CD8-positive, alpha-beta memory T cell (primary cell): ENCODE measurements around the gene AHRR. TPM values are rescaled to one million over a fixed set of nuclear protein-coding genes. Genes with fewer than 3 reads are reported as not detected.

Experiments used
- CTCF ChIA-PET: fragments of 350-600 bp; sonication (Branson Sonifier 250); formaldehyde crosslinking; loops from one replicate; lab custom pipeline; 2021; ENCODE audit warnings: antibody characterized with exemption; lab: Charles Lee
- POLR2A ChIA-PET: fragments of 350-600 bp; sonication (Branson Sonifier 250); formaldehyde crosslinking; loops from one replicate; lab custom pipeline; 2021; ENCODE audit warnings: antibody characterized with exemption; lab: Charles Lee
- DNase-seq, 5 donors: peaks; one replicate each; pipeline versions ENCODE4 v3.0.0 to v3.0.0-alpha.2; 2020 to 2022; ENCODE audit warnings: mixed read lengths in 1 of 5
- H3K27ac ChIP-seq: one replicate; pipeline ENCODE4 v1.7.0; 2013; ENCODE audit warnings: low read depth, mild to moderate bottlenecking, low read length, moderate library complexity
- H3K27me3 ChIP-seq: 2 replicates; pipeline ENCODE4 v1.7.0; 2013; ENCODE audit warnings: low read length, mild to moderate bottlenecking; ENCODE audit not compliant: insufficient read depth, poor library complexity, severe bottlenecking
- H3K36me3 ChIP-seq: 2 replicates; pipeline ENCODE4 v1.7.0; 2013; ENCODE audit warnings: mild to moderate bottlenecking, low read length, moderate library complexity; ENCODE audit not compliant: insufficient read depth
- H3K4me1 ChIP-seq: 2 replicates; pipeline ENCODE4 v1.7.0; 2013; ENCODE audit warnings: mild to moderate bottlenecking, low read length, moderate library complexity; ENCODE audit not compliant: insufficient read depth
- H3K4me3 ChIP-seq: 2 replicates; pipeline ENCODE4 v1.7.0; 2013; ENCODE audit warnings: mild to moderate bottlenecking, low read length
- H3K9me3 ChIP-seq: 2 replicates; pipeline ENCODE4 v1.7.0; 2013; ENCODE audit warnings: mild to moderate bottlenecking, low read length
- H3K27ac Mint-ChIP-seq, 8 donors: one replicate each; pipeline ENCODE4 v1.8.0; 2020 to 2021; ENCODE audit warnings: mixed read lengths in 8 of 8, mild to moderate bottlenecking in 6 of 8, inconsistent platforms in 3 of 8, moderate library complexity in 3 of 8
- H3K27me3 Mint-ChIP-seq, 2 donors: one replicate each; pipeline ENCODE4 v1.8.0; 2020 to 2021; ENCODE audit warnings: mixed read lengths in 2 of 2, mild to moderate bottlenecking in 1 of 2, moderate library complexity in 1 of 2
- H3K36me3 Mint-ChIP-seq, 3 donors: one replicate each; pipeline ENCODE4 v1.8.0; 2020 to 2021; ENCODE audit warnings: mixed read lengths in 3 of 3, inconsistent platforms in 1 of 3, mild to moderate bottlenecking in 1 of 3
- H3K4me1 Mint-ChIP-seq, 3 donors: one replicate each; pipeline ENCODE4 v1.8.0; 2020 to 2021; ENCODE audit warnings: mixed read lengths in 3 of 3, inconsistent platforms in 1 of 3, mild to moderate bottlenecking in 1 of 3
- H3K4me3 Mint-ChIP-seq, 7 donors: one replicate each; pipeline ENCODE4 v1.8.0; 2020 to 2021; ENCODE audit warnings: mixed read lengths in 7 of 7, mild to moderate bottlenecking in 6 of 7, moderate library complexity in 4 of 7, inconsistent platforms in 2 of 7
- H3K9me3 Mint-ChIP-seq, 5 donors: one replicate each; pipeline ENCODE4 v1.8.0; 2020 to 2022; ENCODE audit warnings: mixed read lengths in 5 of 5, mild to moderate bottlenecking in 3 of 5, moderate library complexity in 2 of 5, inconsistent platforms in 1 of 5
- polyA plus RNA-seq: library from polyadenylated mRNA; unstranded; fragments of 300-500 nt; fragmentation: Illumina TruSeq; gene quantifications from one replicate; pipeline ENCODE4 v1.2.3, GENCODE V29; 2021
- total RNA-seq, 2 experiments: library from RNA; stranded (reverse); gene quantifications; one replicate each; pipeline ENCODE4 v1.2.3, GENCODE V29; 2021

AHRR gene
- total and polyA plus RNA-seq, 3 experiments from 2014 or later = 31.7 to 38.2 TPM; not detected in 1

- no peaks in the 10 kb centered on the region for H3K36me3 ChIP-seq
- no peak overlapping the region for H3K27ac ChIP-seq
- Mint-ChIP-seq H3K4me3 (no peak overlapping the region), H3K36me3 (peaks cover 0 to 4% (median 0%) of the 10 kb centered on the region in 3 donors), H3K9me3 (no peaks in the 10 kb centered on the region), H3K27ac (peak overlapping the region in 1 of 8 donors; percentile 52), H3K27me3 (peaks cover 3 to 13% of the 10 kb centered on the region in 2 donors), H3K4me1 (no peaks in the 10 kb centered on the region)
- no peak overlapping the region for H3K4me3 ChIP-seq
- no peak for DNase-seq
- ChIA-PET CTCF (interaction anchor here (0.9 to 1.4 kb wide), 3 partner anchors 8 to 155 kb away, joined by 3 to 4 read pairs (median 3); partner anchors contain the start of gene PDCD6), POLR2A (no interaction called here)
- H3K27me3 ChIP-seq = no peaks in the 10 kb centered on the region
- H3K4me1 ChIP-seq = no peaks in the 10 kb centered on the region
- no peaks in the 10 kb centered on the region for H3K9me3 ChIP-seq
These were observed 105.0 kb downstream of the AHRR start for GRCh38 chr5:426392-426976.

GRCh38 chr5:427415-428087 is 106.0 kb downstream of the AHRR start:
- Mint-ChIP-seq H3K4me1 (no peaks in the 10 kb centered on the region), H3K36me3 (peaks cover 0 to 4% (median 0%) of the 10 kb centered on the region in 3 donors), H3K4me3 (no peak overlapping the region), H3K27ac (no peak overlapping the region), H3K27me3 (peaks cover 3 to 21% of the 10 kb centered on the region in 2 donors), H3K9me3 (no peaks in the 10 kb centered on the region)
- no peak overlapping the region for H3K27ac ChIP-seq
- CTCF ChIA-PET = no interaction called here
- H3K4me1 ChIP-seq = no peaks in the 10 kb centered on the region
- no peak for DNase-seq
- no peaks in the 10 kb centered on the region for H3K27me3 ChIP-seq
- no peak overlapping the region for H3K4me3 ChIP-seq
- no peaks in the 10 kb centered on the region for H3K36me3 ChIP-seq
- POLR2A ChIA-PET = no interaction called here
- H3K9me3 ChIP-seq = no peaks in the 10 kb centered on the region

GRCh38 chr5:428219-428618 is 106.7 kb downstream of the AHRR start:
- CTCF ChIA-PET = interaction anchor here (1.1 to 1.5 kb wide), 2 partner anchors 111 to 240 kb away, joined by 4 to 7 read pairs; no protein-coding TSS in a partner anchor
- H3K36me3 ChIP-seq = no peaks in the 10 kb centered on the region
- POLR2A ChIA-PET = no interaction called here
- no peak overlapping the region for H3K4me3 Mint-ChIP-seq
- no peak overlapping the region for H3K4me3 ChIP-seq
- no peaks in the 10 kb centered on the region for H3K27me3 ChIP-seq
- peaks cover 0 to 4% (median 0%) of the 10 kb centered on the region in 3 donors for H3K36me3 Mint-ChIP-seq
- no peaks in the 10 kb centered on the region for H3K4me1 Mint-ChIP-seq
- DNase-seq = no peak
- H3K27ac Mint-ChIP-seq = no peak overlapping the region
- no peaks in the 10 kb centered on the region for H3K9me3 Mint-ChIP-seq
- no peaks in the 10 kb centered on the region for H3K9me3 ChIP-seq
- no peak overlapping the region for H3K27ac ChIP-seq
- H3K27me3 Mint-ChIP-seq = peaks cover 3 to 21% of the 10 kb centered on the region in 2 donors
- no peaks in the 10 kb centered on the region for H3K4me1 ChIP-seq

GRCh38 chr5:428754-429452 is 107.4 kb downstream of the AHRR start:
- Histone ChIP-seq H3K27ac (no peak overlapping the region), H3K4me3 (no peak overlapping the region), H3K27me3 (no peaks in the 10 kb centered on the region), H3K36me3 (no peaks in the 10 kb centered on the region), H3K9me3 (no peaks in the 10 kb centered on the region), H3K4me1 (no peaks in the 10 kb centered on the region)
- Mint-ChIP-seq H3K27me3 (peaks cover 3 to 21% of the 10 kb centered on the region in 2 donors), H3K4me3 (no peak overlapping the region), H3K36me3 (peaks cover 0 to 4% (median 0%) of the 10 kb centered on the region in 3 donors), H3K4me1 (no peaks in the 10 kb centered on the region), H3K9me3 (no peaks in the 10 kb centered on the region), H3K27ac (peak overlapping the region in 1 of 8 donors; percentile 32)
- ChIA-PET CTCF (interaction anchor here (1.1 to 1.5 kb wide), 2 partner anchors 112 to 240 kb away, joined by 4 to 7 read pairs; no protein-coding TSS in a partner anchor), POLR2A (no interaction called here)
- no peak for DNase-seq

- no peaks in the 10 kb centered on the region for H3K9me3 ChIP-seq
- no peaks in the 10 kb centered on the region for H3K36me3 ChIP-seq
- H3K4me1 Mint-ChIP-seq = no peaks in the 10 kb centered on the region
- no peak overlapping the region for H3K27ac Mint-ChIP-seq
- peaks cover 0 to 4% (median 0%) of the 10 kb centered on the region in 3 donors for H3K36me3 Mint-ChIP-seq
- DNase-seq = no peak
- no peak overlapping the region for H3K27ac ChIP-seq
- no peaks in the 10 kb centered on the region for H3K9me3 Mint-ChIP-seq
- CTCF ChIA-PET = interaction anchor here (1.0 to 2.8 kb wide), 4 partner anchors 20 to 241 kb away, joined by 3 to 23 read pairs (median 7); no protein-coding TSS in a partner anchor
- no peak overlapping the region for H3K4me3 Mint-ChIP-seq
- no peak overlapping the region for H3K4me3 ChIP-seq
- H3K27me3 Mint-ChIP-seq = peaks cover 3 to 21% of the 10 kb centered on the region in 2 donors
- H3K4me1 ChIP-seq = no peaks in the 10 kb centered on the region
- POLR2A ChIA-PET = no interaction called here
- no peaks in the 10 kb centered on the region for H3K27me3 ChIP-seq
These were observed 108.1 kb downstream of the AHRR start for GRCh38 chr5:429453-430188.

GRCh38 chr5:430214-430925 is 108.9 kb downstream of the AHRR start:
- Mint-ChIP-seq H3K4me1 (no peaks in the 10 kb centered on the region), H3K9me3 (no peaks in the 10 kb centered on the region), H3K27me3 (peaks cover 3 to 20% of the 10 kb centered on the region in 2 donors), H3K36me3 (peaks cover 0 to 4% (median 0%) of the 10 kb centered on the region in 3 donors), H3K27ac (no peak overlapping the region), H3K4me3 (no peak overlapping the region)
- H3K27me3 ChIP-seq = no peaks in the 10 kb centered on the region
- H3K4me3 ChIP-seq = no peak overlapping the region
- POLR2A ChIA-PET = no interaction called here
- no peak overlapping the region for H3K27ac ChIP-seq
- no peak for DNase-seq
- H3K9me3 ChIP-seq = no peaks in the 10 kb centered on the region
- CTCF ChIA-PET = interaction anchor here (0.9 to 2.8 kb wide), 6 partner anchors 9 to 242 kb away, joined by 3 to 23 read pairs (median 4); no protein-coding TSS in a partner anchor
- no peaks in the 10 kb centered on the region for H3K4me1 ChIP-seq
- no peaks in the 10 kb centered on the region for H3K36me3 ChIP-seq

- Mint-ChIP-seq H3K27ac (peak overlapping the region in 1 of 8 donors; percentile 38), H3K36me3 (peaks cover 0 to 2% (median 0%) of the 10 kb centered on the region in 3 donors), H3K4me1 (no peaks in the 10 kb centered on the region), H3K9me3 (no peaks in the 10 kb centered on the region), H3K4me3 (no peak overlapping the region), H3K27me3 (peaks cover 3 to 17% of the 10 kb centered on the region in 2 donors)
- no peaks in the 10 kb centered on the region for H3K4me1 ChIP-seq
- no peaks in the 10 kb centered on the region for H3K27me3 ChIP-seq
- CTCF ChIA-PET = interaction anchor here (0.9 to 2.8 kb wide), 6 partner anchors 8 to 243 kb away, joined by 3 to 23 read pairs (median 4); no protein-coding TSS in a partner anchor
- no peak overlapping the region for H3K27ac ChIP-seq
- peak in 2 of 5 donors; percentile 15 to 63 for DNase-seq
- H3K36me3 ChIP-seq = no peaks in the 10 kb centered on the region
- no peak overlapping the region for H3K4me3 ChIP-seq
- H3K9me3 ChIP-seq = no peaks in the 10 kb centered on the region
- POLR2A ChIA-PET = no interaction called here
These were observed 109.6 kb downstream of the AHRR start for GRCh38 chr5:431001-431710.
